ENCODE results near the gene MCOLN3. TPM values are rescaled to one million over a fixed set of nuclear protein-coding genes. Genes with fewer than 3 reads are reported as not detected.

The MCOLN3 gene
- total RNA-seq, 1 experiment from 2014 or later, result 0.70 TPM

DNA sequence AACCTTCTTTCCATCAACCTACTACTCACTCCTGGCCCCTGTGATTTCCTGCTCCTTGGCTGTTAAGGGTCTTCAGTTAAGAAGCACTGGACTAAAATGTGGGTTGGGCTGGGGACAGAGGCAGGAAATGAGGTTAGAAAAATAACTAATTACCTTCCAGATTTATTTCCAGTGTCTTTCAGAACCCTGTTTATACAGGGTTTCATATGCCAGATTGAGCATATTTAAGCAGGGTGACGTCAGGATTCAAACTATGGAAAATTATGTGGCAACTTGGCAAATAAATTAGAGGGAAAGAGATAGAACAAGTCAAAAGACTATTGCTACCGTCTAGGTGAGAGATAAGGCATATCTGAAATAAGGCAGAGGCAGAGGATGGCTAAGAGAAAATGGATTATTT lies 11.7 kb upstream of the MCOLN3 start:
- CTCF ChIA-PET, result no interaction called here
- no peak for TF ChIP-seq CTCF (IDR thresholded peaks at IDR 0.05; ENCODE audit: unreplicated experiment)
- no TSS peak for BruUV-seq (replicated peaks)
- Mint-ChIP-seq H3K4me1 (ENCODE audit: insufficient read depth, unreplicated experiment) (peaks cover 22% of the 10 kb centered on the region), H3K9me3 (ENCODE audit: unreplicated experiment) (no peaks in the 10 kb centered on the region), H3K36me3 (ENCODE audit: insufficient read depth, unreplicated experiment) (no peaks in the 10 kb centered on the region), H3K27me3 (ENCODE audit: insufficient read depth, unreplicated experiment) (no peaks in the 10 kb centered on the region), H3K27ac (ENCODE audit: low read depth, unreplicated experiment) (no peak overlapping the region), H3K4me3 (ENCODE audit: unreplicated experiment) (no peak overlapping the region)
- intact Hi-C loops (cut with micrococcal nuclease), result no loop called here
- POLR2A ChIA-PET, result no interaction called here
- DNase-seq (ENCODE audit: unreplicated experiment), result no peak

- no peak overlapping the region for H3K27ac Mint-ChIP-seq (ENCODE audit: low read depth, unreplicated experiment)
- H3K27me3 Mint-ChIP-seq (ENCODE audit: insufficient read depth, unreplicated experiment), result no peaks in the 10 kb centered on the region
- CTCF ChIA-PET, result no interaction called here
- no peaks in the 10 kb centered on the region for H3K9me3 Mint-ChIP-seq (ENCODE audit: unreplicated experiment)
- intact Hi-C loops (cut with micrococcal nuclease), result no loop called here
- no peak for DNase-seq (ENCODE audit: unreplicated experiment)
- no TSS peak for BruUV-seq (replicated peaks)
- no peak for TF ChIP-seq CTCF (IDR thresholded peaks at IDR 0.05; ENCODE audit: unreplicated experiment)
- POLR2A ChIA-PET, result no interaction called here
- H3K4me1 Mint-ChIP-seq (ENCODE audit: insufficient read depth, unreplicated experiment), result peaks cover 22% of the 10 kb centered on the region
- no peak overlapping the region for H3K4me3 Mint-ChIP-seq (ENCODE audit: unreplicated experiment)
- H3K36me3 Mint-ChIP-seq (ENCODE audit: insufficient read depth, unreplicated experiment), result no peaks in the 10 kb centered on the region
Measured at GRCh38 chr1:85059563-85059962, 11.3 kb upstream of the MCOLN3 start.

GRCh38 chr1:85058786-85059185 lies 10.5 kb upstream of the MCOLN3 start:
- Mint-ChIP-seq H3K9me3 (ENCODE audit: unreplicated experiment) (no peaks in the 10 kb centered on the region), H3K4me3 (ENCODE audit: unreplicated experiment) (no peak overlapping the region), H3K27me3 (ENCODE audit: insufficient read depth, unreplicated experiment) (no peaks in the 10 kb centered on the region), H3K4me1 (ENCODE audit: insufficient read depth, unreplicated experiment) (peaks cover 22% of the 10 kb centered on the region), H3K27ac (ENCODE audit: low read depth, unreplicated experiment) (no peak overlapping the region), H3K36me3 (ENCODE audit: insufficient read depth, unreplicated experiment) (no peaks in the 10 kb centered on the region)
- no peak for DNase-seq (ENCODE audit: unreplicated experiment)
- no peak for TF ChIP-seq CTCF (IDR thresholded peaks at IDR 0.05; ENCODE audit: unreplicated experiment)
- no TSS peak for BruUV-seq (replicated peaks)
- intact Hi-C loops (cut with micrococcal nuclease), result no loop called here
- CTCF ChIA-PET, result no interaction called here
- POLR2A ChIA-PET, result interaction anchor here (0.6 kb wide), 1 partner anchor 145 kb away, joined by 3 read pairs; no protein-coding TSS in a partner anchor

DNA sequence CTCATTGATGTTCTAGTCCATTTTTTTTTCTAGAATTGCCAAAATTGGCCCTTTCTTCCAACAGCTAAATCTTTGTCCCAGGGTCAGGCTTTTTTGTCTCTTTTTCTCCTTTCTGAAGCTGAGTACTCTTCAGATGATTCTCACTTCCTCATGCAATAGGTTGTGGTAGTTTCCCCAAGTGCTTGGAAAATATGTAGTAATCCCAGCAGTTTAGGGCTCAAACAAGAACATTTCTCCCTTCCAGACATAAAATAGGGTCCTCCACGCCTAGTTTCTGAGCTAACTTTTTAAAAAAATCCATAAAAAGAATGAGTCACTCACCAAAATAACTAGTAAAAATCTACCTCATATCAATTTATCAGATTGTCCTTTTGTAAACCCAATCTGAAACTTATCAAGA lies 10.0 kb upstream of the MCOLN3 start:
- POLR2A ChIA-PET, result interaction anchor here (0.6 kb wide), 1 partner anchor 144 kb away, joined by 3 read pairs; no protein-coding TSS in a partner anchor
- no peak for TF ChIP-seq CTCF (IDR thresholded peaks at IDR 0.05; ENCODE audit: unreplicated experiment)
- DNase-seq (ENCODE audit: unreplicated experiment), result no peak

More for the DNA sequence above, 10.0 kb upstream of the MCOLN3 start:
- intact Hi-C loops (cut with micrococcal nuclease), result no loop called here
- Mint-ChIP-seq H3K4me1 (ENCODE audit: insufficient read depth, unreplicated experiment) (peaks cover 22% of the 10 kb centered on the region), H3K27me3 (ENCODE audit: insufficient read depth, unreplicated experiment) (no peaks in the 10 kb centered on the region), H3K4me3 (ENCODE audit: unreplicated experiment) (no peak overlapping the region), H3K27ac (ENCODE audit: low read depth, unreplicated experiment) (no peak overlapping the region), H3K36me3 (ENCODE audit: insufficient read depth, unreplicated experiment) (no peaks in the 10 kb centered on the region), H3K9me3 (ENCODE audit: unreplicated experiment) (no peaks in the 10 kb centered on the region)
- CTCF ChIA-PET, result no interaction called here
- no TSS peak for BruUV-seq (replicated peaks)

All from MCF 10A (cell line).